Measurements from ENCODE around the gene DUSP15.
"Not testable (repeated sequence)": the region's sequence is repeated elsewhere in the genome, so short reads cannot be mapped to it uniquely, and the experiment has no call there.

The DUSP15 gene

DNA sequence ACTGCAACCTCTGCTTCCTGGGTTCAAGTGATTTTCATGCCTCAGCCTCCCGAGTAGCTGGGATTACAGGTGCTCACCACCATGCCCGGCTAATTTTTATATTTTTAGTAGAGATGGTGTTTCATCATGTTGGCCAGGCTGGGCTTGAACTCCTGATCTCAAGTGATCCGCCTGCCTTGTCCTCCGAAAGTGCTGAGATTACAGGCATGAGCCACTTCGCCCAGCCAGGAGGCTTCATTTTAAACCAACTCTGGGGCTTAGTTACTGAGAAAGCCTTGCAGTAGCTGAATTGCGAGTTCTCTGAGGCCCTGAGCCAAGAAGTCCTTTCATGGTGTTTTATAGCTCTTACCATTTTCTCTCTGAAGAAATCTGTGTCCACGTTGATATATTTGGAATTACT lies 56.2 kb downstream of the DUSP15 start:
- not testable (repeated sequence) for H3K9me3 Mint-ChIP-seq, H3K36me3 Mint-ChIP-seq, H3K4me1 Mint-ChIP-seq, H3K27me3 Mint-ChIP-seq, H3K27ac Mint-ChIP-seq, H3K4me3 Mint-ChIP-seq

DNA sequence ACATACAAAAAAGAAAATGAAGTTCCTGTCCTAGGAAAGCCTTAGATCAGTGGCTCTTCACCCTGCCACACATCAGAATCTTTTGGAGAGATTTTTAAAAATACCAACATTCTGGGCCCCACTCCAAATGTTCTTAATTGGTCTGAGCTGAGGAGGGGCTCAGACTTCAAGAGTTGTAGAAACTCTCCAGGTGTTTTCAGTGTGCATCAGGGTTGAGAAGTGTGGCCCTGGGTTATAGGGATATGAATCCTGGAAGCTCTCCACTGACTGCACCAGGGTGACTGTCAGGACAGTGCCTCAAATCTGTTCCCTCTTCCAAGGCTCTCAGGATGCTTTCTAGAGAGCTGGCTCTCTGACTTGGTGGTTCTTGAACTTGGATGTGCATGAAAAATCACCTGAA lies 56.7 kb downstream of the DUSP15 start:
- Mint-ChIP-seq H3K36me3 (no peaks in the 10 kb centered on the region), H3K4me3 (no peak overlapping the region), H3K9me3 (no peaks in the 10 kb centered on the region), H3K27ac (no peak overlapping the region), H3K4me1 (no peaks in the 10 kb centered on the region), H3K27me3 (no peaks in the 10 kb centered on the region)

DNA sequence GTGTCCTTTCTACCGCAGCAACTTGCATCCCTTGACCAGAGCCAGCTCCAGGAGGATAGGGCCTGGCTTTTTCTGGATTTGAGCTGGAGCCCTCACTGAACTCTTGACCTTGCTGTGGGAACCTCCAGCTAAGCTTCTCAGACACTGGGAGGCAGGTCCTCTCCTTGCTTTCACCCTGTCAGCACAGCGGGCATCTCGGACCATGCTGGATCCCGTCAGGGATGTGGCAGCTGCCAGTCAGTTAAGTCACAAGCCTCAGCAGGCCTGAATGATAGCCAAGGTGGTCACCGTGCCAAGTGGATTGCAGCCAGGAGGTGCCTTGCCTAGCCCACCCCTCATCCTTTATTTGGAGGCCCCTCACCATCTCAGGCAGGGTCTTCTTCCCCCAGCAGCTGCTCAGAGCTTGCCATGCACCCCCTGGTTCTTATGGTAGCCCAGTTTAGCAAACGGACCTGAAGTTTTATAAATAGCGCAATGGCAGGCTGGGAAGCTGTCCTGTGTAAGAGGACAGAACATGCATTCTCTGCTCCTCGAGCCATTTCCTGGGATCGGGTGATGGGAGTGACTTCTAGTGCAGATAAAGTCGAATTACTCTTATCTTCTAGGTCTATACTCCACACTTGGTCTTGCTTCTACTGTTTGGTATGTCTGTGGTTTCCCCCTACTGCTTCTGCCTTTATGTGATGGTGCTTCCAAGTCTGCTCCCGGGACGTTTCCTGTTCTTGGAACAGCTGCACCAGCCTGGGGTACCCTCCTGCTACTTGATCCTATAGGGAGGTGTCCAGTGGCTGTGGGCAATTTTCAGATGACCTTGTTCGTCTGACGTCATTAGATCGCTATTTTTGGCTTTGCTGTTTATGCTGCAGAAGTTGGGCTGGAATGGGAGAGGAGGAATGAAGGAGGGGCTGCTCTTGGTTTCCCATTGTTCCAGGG lies 58.3 kb downstream of the DUSP15 start:
- Mint-ChIP-seq H3K4me3 (no peak overlapping the region), H3K27ac (no peak overlapping the region), H3K4me1 (no peaks in the 10 kb centered on the region), H3K36me3 (no peaks in the 10 kb centered on the region), H3K27me3 (no peaks in the 10 kb centered on the region), H3K9me3 (no peaks in the 10 kb centered on the region)

GRCh38 chr20:31811198-31811597 lies 59.1 kb downstream of the DUSP15 start:
- Mint-ChIP-seq H3K27me3 (no peaks in the 10 kb centered on the region), H3K4me3 (no peak overlapping the region), H3K4me1 (no peaks in the 10 kb centered on the region), H3K36me3 (no peaks in the 10 kb centered on the region), H3K9me3 (no peaks in the 10 kb centered on the region), H3K27ac (no peak overlapping the region)
